ENCODE measurements around the gene CCNK.

GRCh38 chr14:99519347-99519881 lies 38.2 kb downstream of the CCNK start:
- TF ChIP-seq CTCF (IDR thresholded peaks at IDR 0.05): no peak
- TF ChIP-seq POLR2A (IDR thresholded peaks at IDR 0.05): no peak

All from suprapubic skin (tissue), 3 donors.